Vagina (tissue), 2 donors: Measurements from ENCODE around the gene MED13L.

Experiments
- CTCF ChIP-seq, 3 experiments: fragments of 450-650 bp in 2 of 3; fragments of 200-600 bp in 1 of 3; sonication (generic) in 1 of 3; IDR thresholded peaks; one replicate each; pipeline ENCODE4 v1.5.1; 2017 to 2019; ENCODE audit warnings: antibody characterized with exemption in 3 of 3, mild to moderate bottlenecking in 2 of 3, moderate library complexity in 2 of 3
- POLR2A ChIP-seq, 2 donors: fragments of 450-650 bp; IDR thresholded peaks; one replicate each; pipeline ENCODE4 v1.6.1; 2017; ENCODE audit warnings: antibody characterized with exemption in 2 of 2, mild to moderate bottlenecking in 2 of 2, moderate library complexity in 2 of 2
- POLR2AphosphoS5 ChIP-seq, 2 donors: sonication (generic); formaldehyde crosslinking; IDR thresholded peaks; one replicate each; pipeline ENCODE4 v1.9.0; 2017; ENCODE audit warnings: antibody characterized with exemption in 2 of 2, mild to moderate bottlenecking in 2 of 2, low read depth in 1 of 2; ENCODE audit not compliant: insufficient read depth in 1 of 2

GRCh38 chr12:116069943-116070342 lies 207.6 kb downstream of the MED13L start:
- TF ChIP-seq CTCF (IDR thresholded peaks at IDR 0.05) (no peak), POLR2AphosphoS5 (IDR thresholded peaks at IDR 0.05; ENCODE audit: insufficient read depth in 1 of 2, low read depth in 1 of 2) (no peak), POLR2A (IDR thresholded peaks at IDR 0.05) (no peak)
